Measurements from ENCODE around the gene COPS3.

The COPS3 gene

GRCh38 chr17:17223736-17224135 is 57.3 kb downstream of the COPS3 start:
- in situ Hi-C loops (cut with MboI; ENCODE audit: low sequenced_read_pairs) = no loop called here

GRCh38 chr17:17221329-17221728 is 59.7 kb downstream of the COPS3 start:
- in situ Hi-C loops (cut with MboI; ENCODE audit: low sequenced_read_pairs) = no loop called here

GRCh38 chr17:17220529-17220928 is 60.5 kb downstream of the COPS3 start:
- in situ Hi-C loops (cut with MboI; ENCODE audit: low sequenced_read_pairs) = no loop called here

- in situ Hi-C loops (cut with MboI; ENCODE audit: low sequenced_read_pairs) = no loop called here
Observed at GRCh38 chr17:17217995-17218394, 63.1 kb downstream of the COPS3 start.

- in situ Hi-C loops (cut with MboI; ENCODE audit: low sequenced_read_pairs) = no loop called here
Observed at GRCh38 chr17:17216776-17217175, 64.3 kb downstream of the COPS3 start.

GRCh38 chr17:17216236-17216635 is 64.8 kb downstream of the COPS3 start:
- in situ Hi-C loops (cut with MboI; ENCODE audit: low sequenced_read_pairs) = no loop called here

GRCh38 chr17:17215575-17215974 is 65.5 kb downstream of the COPS3 start:
- in situ Hi-C loops (cut with MboI; ENCODE audit: low sequenced_read_pairs) = no loop called here

- in situ Hi-C loops (cut with MboI; ENCODE audit: low sequenced_read_pairs) = no loop called here
Observed at GRCh38 chr17:17214646-17215436, 66.2 kb downstream of the COPS3 start.

- in situ Hi-C loops (cut with MboI; ENCODE audit: low sequenced_read_pairs) = no loop called here
Observed at GRCh38 chr17:17213775-17214174, 67.3 kb downstream of the COPS3 start.

- in situ Hi-C loops (cut with MboI; ENCODE audit: low sequenced_read_pairs) = no loop called here
Observed at GRCh38 chr17:17207998-17208397, 73.0 kb downstream of the COPS3 start.

GRCh38 chr17:17206913-17207335 is 74.1 kb downstream of the COPS3 start:
- in situ Hi-C loops (cut with MboI; ENCODE audit: low sequenced_read_pairs) = no loop called here

GRCh38 chr17:17206124-17206912 is 74.7 kb downstream of the COPS3 start, which contains the start of gene PLD6:
PLD6 (minus strand) TSS chr17:17206333; CDS start chr17:17206286, 47 bp downstream.
- in situ Hi-C loops (cut with MboI; ENCODE audit: low sequenced_read_pairs) = no loop called here

GRCh38 chr17:17205368-17206123 is 75.5 kb downstream of the COPS3 start:
- in situ Hi-C loops (cut with MboI; ENCODE audit: low sequenced_read_pairs) = no loop called here

- in situ Hi-C loops (cut with MboI; ENCODE audit: low sequenced_read_pairs) = no loop called here
Observed at GRCh38 chr17:17204635-17205231, 76.3 kb downstream of the COPS3 start.

- in situ Hi-C loops (cut with MboI; ENCODE audit: low sequenced_read_pairs) = no loop called here
Observed at GRCh38 chr17:17204041-17204591, 76.9 kb downstream of the COPS3 start.

- in situ Hi-C loops (cut with MboI; ENCODE audit: low sequenced_read_pairs) = no loop called here
Observed at GRCh38 chr17:17203173-17203730, 77.8 kb downstream of the COPS3 start.

- in situ Hi-C loops (cut with MboI; ENCODE audit: low sequenced_read_pairs) = no loop called here
Observed at GRCh38 chr17:17201907-17202306, 79.1 kb downstream of the COPS3 start.

- in situ Hi-C loops (cut with MboI; ENCODE audit: low sequenced_read_pairs) = no loop called here
Observed at GRCh38 chr17:17201271-17201670, 79.8 kb downstream of the COPS3 start.

- in situ Hi-C loops (cut with MboI; ENCODE audit: low sequenced_read_pairs) = no loop called here
Observed at GRCh38 chr17:17200831-17201230, 80.2 kb downstream of the COPS3 start.

GRCh38 chr17:17200311-17200710 is 80.7 kb downstream of the COPS3 start:
- in situ Hi-C loops (cut with MboI; ENCODE audit: low sequenced_read_pairs) = no loop called here
